Measurements from ENCODE around the gene UFD1. TPM values are rescaled to one million over a fixed set of nuclear protein-coding genes. Genes with fewer than 3 reads are reported as not detected.

The UFD1 gene
- total and polyA plus RNA-seq, 9 of the 15 experiments (the other 6 are each of a cell fraction or from before 2014, with no cell fraction given), result 238 to 645 (median 363) TPM

DNA sequence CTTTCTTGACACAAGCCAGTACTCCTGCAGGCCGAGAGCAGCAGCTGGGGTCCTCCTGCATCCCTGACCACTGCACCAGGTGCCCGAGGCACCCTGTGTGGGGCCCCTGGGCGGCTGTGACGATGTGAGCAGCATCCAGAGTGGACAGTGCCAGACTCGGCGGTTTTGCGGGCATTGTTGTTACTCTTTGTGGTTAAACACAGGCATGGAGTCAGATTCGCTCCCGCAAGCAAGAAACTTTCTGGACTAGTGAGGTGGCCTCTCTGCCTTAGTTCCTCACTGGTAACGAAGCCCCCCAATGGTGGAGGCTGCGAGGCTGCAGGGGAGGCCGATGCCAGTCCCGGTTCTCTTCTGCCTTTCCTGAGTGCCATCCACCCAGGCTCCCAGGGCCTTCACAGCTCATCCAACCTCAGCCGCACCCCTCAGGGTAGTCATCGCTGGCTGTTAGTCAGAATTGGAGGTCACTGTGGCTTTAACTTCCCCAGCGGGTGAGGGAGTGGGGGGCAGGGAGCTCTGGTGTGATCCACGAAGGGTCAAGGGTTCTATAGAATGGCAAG, 48.9 kb upstream of the UFD1 start:
- Histone ChIP-seq H3K4me3 (no peak overlapping the region), H3K9me1 (ENCODE audit: control insufficient read depth, insufficient read depth, low read length) (no peaks in the 10 kb centered on the region), H3K36me3 (ENCODE audit: control insufficient read depth, insufficient read depth, low read length) (no peaks in the 10 kb centered on the region), H3K4me2 (ENCODE audit: insufficient read depth, low read length) (no peak overlapping the region), H3K79me2 (ENCODE audit: control insufficient read depth, insufficient read depth, low read length) (no peaks in the 10 kb centered on the region), H3K27ac (ENCODE audit: extremely low read depth, low read depth, low read length) (no peak overlapping the region), H3K27me3 (ENCODE audit: control insufficient read depth in 2 of 2, insufficient read depth in 2 of 2, low read length in 2 of 2) (peaks cover 45 to 63% of the 10 kb centered on the region in 2 experiments), H3K4me1 (replicated peaks in 1 of 2; ENCODE audit: control insufficient read depth in 2 of 2, insufficient read depth in 2 of 2, low read length in 2 of 2) (peaks cover 0 to 35% of the 10 kb centered on the region in 2 experiments; a peak in 3 of 5 replicates), H2AFZ (ENCODE audit: low read depth, low read length) (no peak overlapping the region), H3K9me3 (replicated peaks; ENCODE audit: control insufficient read depth, insufficient read depth, low read depth, low read length) (no peaks in the 10 kb centered on the region), H4K20me1 (replicated peaks; ENCODE audit: control insufficient read depth, insufficient read depth, low read length) (peaks cover 17% of the 10 kb centered on the region), H3K9ac (ENCODE audit: insufficient read depth in 1 of 2, low read depth in 2 of 2, low read length in 2 of 2) (peak overlapping the region in 1 of 2 experiments; percentile 79; a peak in 2 of 4 replicates)
- peak in 2 of 4 experiments; percentile 39 to 45 for DNase-seq (ENCODE audit: extremely low read depth in 1 of 4, low spot score in 3 of 4)
- in situ Hi-C loops (cut with MboI) (no loop called here), intact Hi-C loops (cut with micrococcal nuclease) (no loop called here)
- ChIA-PET POLR2A (interaction anchor here (0.7 to 2.4 kb wide), 7 partner anchors 10 to 105 kb away, joined by 3 to 17 read pairs (median 3); no protein-coding TSS in a partner anchor), CTCF (ENCODE audit: low intra/inter-chr PET ratio) (no interaction called here)
- WGBS (ENCODE audit: insufficient coverage, low coverage, missing lambda C conversion rate), result 12% methylated on average over 17 of the region's 17 CpGs
- no peak for FAIRE-seq
- peak; percentile 8; the same call in 2 of the 3 replicates for ATAC-seq
- no TSS peak for BruUV-seq (replicated peaks)
- TF ChIP-seq CBFB (CRISPR knock-in tag; IDR thresholded peaks at IDR 0.05) (peak; percentile 93), STAG1 (CRISPR knock-in tag; IDR thresholded peaks at IDR 0.05; ENCODE audit: borderline replicate concordance) (peak; percentile 6), MYBL2 (IDR thresholded peaks at IDR 0.05; ENCODE audit: low read depth) (no peak), MYBL2 (CRISPR knock-in tag; IDR thresholded peaks at IDR 0.05; ENCODE audit: borderline replicate concordance) (peak; percentile 59; the same call in 1 of the 2 replicates), PHTF2 (CRISPR knock-in tag; IDR thresholded peaks at IDR 0.05) (peak; percentile 44; the same call in 1 of the 2 replicates), FOXP1 (CRISPR knock-in tag; IDR thresholded peaks at IDR 0.05) (0 out of 2 replicates have a peak, but pooled peaks have one; percentile 52), JUN (IDR thresholded peaks at IDR 0.05; ENCODE audit: borderline replicate concordance, low read depth, low read length) (no peak), JUN (CRISPR knock-in tag; IDR thresholded peaks at IDR 0.05; ENCODE audit: borderline replicate concordance) (peak; percentile 83; the same call in 1 of the 2 replicates), NR2C2 (CRISPR knock-in tag; IDR thresholded peaks at IDR 0.05) (0 out of 2 replicates have a peak, but pooled peaks have one; percentile 16), NR2C2 (tag; IDR thresholded peaks at IDR 0.05) (no peak), ZNF830 (CRISPR knock-in tag; IDR thresholded peaks at IDR 0.05) (0 out of 2 replicates have a peak, but pooled peaks have one; percentile 12), FOSL1 (tag; conservative IDR thresholded peaks at IDR 0.05) (peak; percentile 46; the same call in 1 of the 2 replicates)
- TF ChIP-seq, protein P1, sequence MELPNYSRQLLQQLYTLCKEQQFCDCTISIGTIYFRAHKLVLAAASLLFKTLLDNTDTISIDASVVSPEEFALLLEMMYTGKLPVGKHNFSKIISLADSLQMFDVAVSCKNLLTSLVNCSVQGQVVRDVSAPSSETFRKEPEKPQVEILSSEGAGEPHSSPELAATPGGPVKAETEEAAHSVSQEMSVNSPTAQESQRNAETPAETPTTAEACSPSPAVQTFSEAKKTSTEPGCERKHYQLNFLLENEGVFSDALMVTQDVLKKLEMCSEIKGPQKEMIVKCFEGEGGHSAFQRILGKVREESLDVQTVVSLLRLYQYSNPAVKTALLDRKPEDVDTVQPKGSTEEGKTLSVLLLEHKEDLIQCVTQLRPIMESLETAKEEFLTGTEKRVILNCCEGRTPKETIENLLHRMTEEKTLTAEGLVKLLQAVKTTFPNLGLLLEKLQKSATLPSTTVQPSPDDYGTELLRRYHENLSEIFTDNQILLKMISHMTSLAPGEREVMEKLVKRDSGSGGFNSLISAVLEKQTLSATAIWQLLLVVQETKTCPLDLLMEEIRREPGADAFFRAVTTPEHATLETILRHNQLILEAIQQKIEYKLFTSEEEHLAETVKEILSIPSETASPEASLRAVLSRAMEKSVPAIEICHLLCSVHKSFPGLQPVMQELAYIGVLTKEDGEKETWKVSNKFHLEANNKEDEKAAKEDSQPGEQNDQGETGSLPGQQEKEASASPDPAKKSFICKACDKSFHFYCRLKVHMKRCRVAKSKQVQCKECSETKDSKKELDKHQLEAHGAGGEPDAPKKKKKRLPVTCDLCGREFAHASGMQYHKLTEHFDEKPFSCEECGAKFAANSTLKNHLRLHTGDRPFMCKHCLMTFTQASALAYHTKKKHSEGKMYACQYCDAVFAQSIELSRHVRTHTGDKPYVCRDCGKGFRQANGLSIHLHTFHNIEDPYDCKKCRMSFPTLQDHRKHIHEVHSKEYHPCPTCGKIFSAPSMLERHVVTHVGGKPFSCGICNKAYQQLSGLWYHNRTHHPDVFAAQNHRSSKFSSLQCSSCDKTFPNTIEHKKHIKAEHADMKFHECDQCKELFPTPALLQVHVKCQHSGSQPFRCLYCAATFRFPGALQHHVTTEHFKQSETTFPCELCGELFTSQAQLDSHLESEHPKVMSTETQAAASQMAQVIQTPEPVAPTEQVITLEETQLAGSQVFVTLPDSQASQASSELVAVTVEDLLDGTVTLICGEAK (IDR thresholded peaks at IDR 0.05), result no peak
- TF ChIP-seq, protein P1 (CRISPR knock-in tag; IDR thresholded peaks at IDR 0.05), result peak; percentile 45; the same call in 1 of the 2 replicates
